GM18907 (cell line): ENCODE measurements around the gene ACOT7.

Source experiments
- ATAC-seq: cut with Tn5 transposase; IDR thresholded peaks from one replicate; pipeline ENCODE4 v1.9.1; 2021; ENCODE audit warnings: mild to moderate bottlenecking, moderate library complexity; ENCODE audit not compliant: unreplicated experiment

The ACOT7 gene

GRCh38 chr1:6348511-6349191 lies 44.9 kb downstream of the ACOT7 start:
- no peak for ATAC-seq

GRCh38 chr1:6347641-6348487 lies 45.7 kb downstream of the ACOT7 start:
- ATAC-seq, result no peak

GRCh38 chr1:6345460-6345859 lies 48.1 kb downstream of the ACOT7 start:
- no peak for ATAC-seq

- no peak for ATAC-seq
These were observed 48.6 kb downstream of the ACOT7 start for GRCh38 chr1:6345009-6345408.

- ATAC-seq, result no peak
These were observed 49.8 kb downstream of the ACOT7 start for GRCh38 chr1:6343506-6344405.

GRCh38 chr1:6342056-6342455 lies 51.5 kb downstream of the ACOT7 start:
- no peak for ATAC-seq

GRCh38 chr1:6338695-6339094 lies 54.9 kb downstream of the ACOT7 start:
- ATAC-seq, result no peak

- no peak for ATAC-seq
These were observed 56.6 kb downstream of the ACOT7 start for GRCh38 chr1:6336776-6337622.

- no peak for ATAC-seq
These were observed 59.1 kb downstream of the ACOT7 start for GRCh38 chr1:6334261-6334993.

GRCh38 chr1:6332821-6333220 lies 60.7 kb downstream of the ACOT7 start:
- ATAC-seq, result no peak

GRCh38 chr1:6331543-6332273 lies 61.9 kb downstream of the ACOT7 start:
- no peak for ATAC-seq

GRCh38 chr1:6330410-6330911 lies 63.1 kb downstream of the ACOT7 start:
- ATAC-seq, result no peak

GRCh38 chr1:6329851-6330250 lies 63.7 kb downstream of the ACOT7 start:
- ATAC-seq, result no peak

- ATAC-seq, result no peak
These were observed 64.2 kb downstream of the ACOT7 start for GRCh38 chr1:6329396-6329795.

GRCh38 chr1:6328696-6329095 lies 64.9 kb downstream of the ACOT7 start:
- no peak for ATAC-seq

- ATAC-seq, result no peak
These were observed 65.5 kb downstream of the ACOT7 start for GRCh38 chr1:6328091-6328490.

GRCh38 chr1:6325482-6325881 lies 68.1 kb downstream of the ACOT7 start:
- ATAC-seq, result no peak

GRCh38 chr1:6322161-6322560 lies 71.4 kb downstream of the ACOT7 start:
- no peak for ATAC-seq

- ATAC-seq, result no peak
These were observed 72.4 kb downstream of the ACOT7 start for GRCh38 chr1:6321205-6321604.
